GM21576 (cell line): ENCODE results near the gene CCDC70.
"Not testable (repeated sequence)": the region's sequence is repeated elsewhere in the genome, so short reads cannot be mapped to it uniquely, and the experiment has no call there.

Source experiments
- ATAC-seq: cut with Tn5 transposase; IDR thresholded peaks from one replicate; pipeline ENCODE4 v1.9.1; 2021; ENCODE audit warnings: mild to moderate bottlenecking, moderate library complexity; ENCODE audit not compliant: unreplicated experiment

The CCDC70 gene

DNA sequence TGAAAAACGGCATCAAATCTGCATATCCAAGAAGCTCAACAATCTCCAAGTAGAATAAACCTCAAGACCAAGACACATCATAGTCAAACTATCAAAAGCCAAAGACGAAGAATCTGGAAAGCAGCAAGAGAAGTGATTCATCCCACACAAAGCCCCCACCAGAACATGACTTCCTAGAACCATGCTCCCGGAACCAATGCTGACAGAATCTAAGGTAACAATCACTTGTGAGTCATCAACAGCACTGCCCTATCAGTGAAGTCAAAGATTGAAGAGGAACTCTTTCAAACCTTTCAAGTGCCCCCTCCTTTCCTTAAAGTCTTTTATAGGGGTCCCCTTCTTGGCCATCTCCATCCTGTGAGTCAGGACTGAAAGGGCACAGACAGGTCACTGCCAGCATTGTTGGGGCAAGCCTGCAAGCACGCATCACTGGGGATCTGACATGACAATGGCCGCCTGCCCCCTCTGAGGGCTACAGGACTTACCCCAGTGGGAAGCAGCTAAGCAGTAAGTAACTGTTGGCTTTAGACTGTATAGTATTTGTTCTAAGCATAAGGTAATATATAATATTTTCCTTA lies at the start of gene CCDC70:
Gene CCDC70 (plus strand): TSS at position 247 of the 578 bp plus-strand sequence. CDS start 3,443 bp downstream, outside the sequence.
- ATAC-seq: no peak

DNA sequence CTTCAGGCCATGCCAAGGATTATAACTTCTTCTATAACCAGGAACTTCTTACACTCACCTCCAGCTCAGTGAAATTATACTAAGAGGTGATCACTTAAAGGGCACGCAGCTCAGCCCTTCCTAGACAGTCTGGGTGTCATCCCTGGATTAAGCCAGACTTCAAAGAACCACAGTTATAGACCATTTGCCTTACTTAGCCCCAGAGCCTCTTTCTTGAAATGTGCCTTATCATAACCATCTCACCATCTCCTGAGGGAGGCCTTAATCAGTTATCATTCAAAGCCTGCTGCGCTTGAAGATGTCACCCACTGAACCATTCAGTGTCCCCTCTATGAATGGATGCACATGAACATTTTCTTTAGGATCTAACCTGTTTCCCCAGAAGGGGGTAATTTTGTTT lies 47.7 kb upstream of the CCDC70 start:
- ATAC-seq: no peak

DNA sequence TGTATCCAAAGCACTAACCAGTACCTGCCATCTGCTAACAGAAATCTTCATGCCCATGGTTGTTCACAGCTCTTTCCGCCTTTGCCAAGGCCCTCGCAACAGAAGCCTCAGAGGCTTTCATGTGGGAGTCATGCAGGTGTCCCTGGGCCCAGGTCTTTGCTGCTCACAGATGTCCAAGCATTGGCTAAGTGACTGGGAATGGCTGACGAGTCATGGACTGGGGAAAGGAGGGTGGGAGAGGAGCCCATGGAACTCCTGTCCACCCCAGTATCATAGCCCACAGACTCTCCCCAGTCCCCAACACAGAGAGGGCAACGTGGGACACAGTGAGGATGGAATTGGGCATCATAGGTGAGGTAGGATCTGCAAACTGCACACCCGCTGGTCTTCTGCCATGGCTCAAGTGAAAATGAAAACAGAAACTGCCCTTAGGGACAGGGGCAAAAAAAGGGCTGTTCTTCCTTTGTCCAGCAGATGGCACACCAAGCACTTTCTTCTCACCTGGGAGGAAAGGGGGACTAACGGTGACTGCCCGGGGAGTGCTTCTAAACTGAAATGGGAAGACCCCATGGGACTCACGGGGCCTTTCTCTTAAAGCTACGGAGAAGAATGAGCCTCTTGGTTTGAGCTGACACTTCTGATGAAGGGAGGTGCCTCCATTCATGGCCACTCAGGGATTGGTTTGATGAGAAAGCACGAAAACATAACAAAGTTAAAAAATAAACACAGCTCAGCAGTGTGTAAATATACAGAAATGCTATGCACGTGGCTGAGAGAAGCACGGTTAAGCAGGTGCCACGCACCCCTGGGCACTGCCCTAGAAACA lies 46.7 kb upstream of the CCDC70 start:
- ATAC-seq: peak; percentile 77

DNA sequence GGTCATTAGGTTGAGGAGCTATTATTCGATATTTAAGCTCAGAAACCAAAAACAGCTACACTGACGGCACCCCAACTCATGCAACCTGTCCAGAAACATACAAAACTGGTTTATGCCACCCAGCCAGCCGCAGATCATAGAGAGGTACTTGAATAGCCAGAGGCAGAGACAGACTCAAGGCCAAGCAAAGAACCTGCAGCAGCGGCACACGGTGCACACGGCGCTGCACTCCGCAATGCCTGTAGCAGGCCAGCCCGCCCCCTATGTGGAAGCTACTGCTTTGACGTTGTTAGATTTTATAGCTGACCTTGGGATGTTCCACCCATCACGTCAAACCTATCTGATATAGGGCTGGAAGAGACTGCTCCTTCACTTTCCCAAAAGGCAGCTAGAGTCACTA lies 45.9 kb upstream of the CCDC70 start:
- ATAC-seq: no peak

DNA sequence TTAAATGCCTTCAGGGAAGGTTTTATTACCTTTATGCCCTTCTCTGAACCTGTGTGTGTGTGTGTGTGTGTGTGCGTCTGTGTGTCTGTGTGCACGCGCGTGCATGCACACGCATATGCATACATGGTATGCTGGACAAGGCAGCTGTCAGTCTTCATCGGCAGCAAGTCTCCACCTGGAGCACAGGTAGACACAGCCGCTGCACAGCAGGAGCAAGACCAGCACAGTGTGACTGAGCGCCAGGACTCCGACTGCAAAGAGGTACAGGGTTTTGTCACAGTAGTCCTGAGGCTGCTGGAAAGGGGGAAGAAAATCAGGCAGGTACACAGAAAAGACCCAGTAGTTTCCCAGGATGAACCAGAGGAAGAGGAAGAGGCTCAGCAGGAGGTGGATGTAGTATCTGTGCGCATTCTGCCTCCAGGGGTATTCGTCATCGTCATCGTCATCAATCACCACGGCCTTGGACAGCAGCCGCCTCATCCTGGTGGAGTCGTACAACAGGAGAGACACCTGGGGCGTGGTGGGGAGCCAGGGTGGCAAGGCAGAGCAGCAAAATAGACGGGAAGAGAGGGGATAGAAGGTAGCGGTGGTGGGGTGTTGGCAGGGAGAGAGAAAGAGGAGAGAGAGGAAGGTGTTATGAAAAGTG lies 45.0 kb upstream of the CCDC70 start:
- ATAC-seq: no peak

DNA sequence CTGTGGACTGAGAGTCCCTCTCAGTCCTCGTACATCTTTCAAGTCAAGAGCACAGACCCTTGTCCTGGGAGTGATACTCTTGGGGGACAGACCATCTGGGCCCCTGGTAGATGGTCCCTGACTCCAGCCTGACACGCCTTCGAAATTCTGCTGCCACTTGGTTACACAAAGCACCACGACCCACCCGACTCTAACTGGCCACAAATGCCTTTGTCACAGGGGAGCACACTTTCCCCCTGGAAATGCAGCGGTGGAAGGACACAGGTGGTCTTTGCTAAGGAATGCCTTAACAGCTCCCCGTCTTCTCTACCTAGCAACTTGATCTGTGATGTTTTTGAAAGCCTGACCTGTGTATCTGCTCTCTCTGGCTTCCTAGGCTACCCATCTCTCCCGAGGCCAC lies 44.1 kb upstream of the CCDC70 start:
- ATAC-seq: no peak

DNA sequence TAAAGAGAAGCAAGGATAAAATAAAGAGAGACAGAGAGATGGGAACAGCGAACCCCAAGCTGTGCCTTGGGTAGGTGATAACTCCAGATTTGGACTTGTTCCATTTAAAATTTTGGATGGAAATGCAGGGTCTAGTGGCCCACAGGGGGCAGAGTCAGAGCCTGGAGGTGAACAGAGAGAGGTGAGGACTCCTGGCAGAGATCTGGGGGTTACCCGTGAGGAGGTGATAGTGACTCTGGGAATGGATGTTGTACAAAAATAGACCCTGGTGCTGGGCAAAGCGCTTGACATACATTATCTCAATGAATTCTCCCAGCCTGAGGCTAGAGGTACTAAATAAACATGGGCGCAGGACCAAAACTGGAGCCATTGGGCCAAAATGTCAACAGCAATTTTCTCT lies 43.5 kb upstream of the CCDC70 start:
- ATAC-seq: no peak

DNA sequence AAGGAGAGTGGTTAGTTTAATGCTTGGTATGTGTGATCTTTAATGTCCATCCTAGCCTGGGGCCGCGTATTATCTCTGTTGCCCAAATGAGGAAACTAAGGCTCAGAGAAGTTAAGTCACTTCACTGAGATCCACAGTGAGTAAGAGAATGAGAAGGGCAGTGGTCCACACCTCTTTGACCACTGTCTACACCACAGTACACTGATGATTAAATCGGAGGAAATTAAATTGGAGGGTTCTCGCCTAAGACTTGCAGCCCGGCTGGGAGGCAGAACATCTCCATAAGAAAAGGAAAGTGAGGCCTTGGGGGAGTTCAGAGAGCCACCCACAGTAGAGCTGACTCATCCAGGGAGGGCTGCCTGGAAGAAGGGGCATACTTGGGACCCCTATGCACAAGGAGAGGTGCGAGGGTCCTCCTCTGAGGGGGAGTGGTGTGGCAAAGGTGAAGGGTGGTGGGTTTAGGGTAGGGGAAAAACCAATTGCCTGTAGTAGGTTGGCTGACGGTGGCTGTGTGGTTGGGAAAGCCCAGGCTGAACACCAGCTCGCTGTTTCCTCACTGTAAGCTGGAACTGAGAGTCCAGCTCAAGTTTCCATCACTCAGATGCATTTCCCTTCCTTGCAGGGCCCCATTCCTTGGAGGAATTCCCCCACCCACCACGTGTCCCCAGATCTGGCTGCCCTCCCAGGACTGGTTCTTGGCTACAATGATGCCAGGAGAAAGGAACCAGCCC lies 42.8 kb upstream of the CCDC70 start:
- no peak for ATAC-seq

DNA sequence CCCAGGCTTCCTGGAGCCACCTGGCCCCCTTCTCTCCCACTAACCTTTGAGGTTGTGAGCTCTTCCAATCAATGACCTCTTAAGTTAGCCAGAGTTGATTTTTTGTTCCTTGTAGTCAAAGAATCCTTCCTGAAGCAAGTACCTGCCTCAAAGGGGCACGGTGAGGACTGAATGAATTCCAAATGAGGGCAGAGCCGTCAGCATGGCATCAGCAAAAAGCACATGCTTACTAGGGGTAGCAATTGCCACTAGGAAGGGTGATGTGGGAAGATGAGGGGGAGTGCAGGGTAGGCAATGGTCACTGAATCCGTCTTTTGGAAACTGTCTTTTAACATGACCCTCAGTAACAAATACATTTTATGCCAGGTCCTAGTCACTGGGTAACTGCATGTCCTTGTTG lies 42.2 kb upstream of the CCDC70 start:
- no peak for ATAC-seq

DNA sequence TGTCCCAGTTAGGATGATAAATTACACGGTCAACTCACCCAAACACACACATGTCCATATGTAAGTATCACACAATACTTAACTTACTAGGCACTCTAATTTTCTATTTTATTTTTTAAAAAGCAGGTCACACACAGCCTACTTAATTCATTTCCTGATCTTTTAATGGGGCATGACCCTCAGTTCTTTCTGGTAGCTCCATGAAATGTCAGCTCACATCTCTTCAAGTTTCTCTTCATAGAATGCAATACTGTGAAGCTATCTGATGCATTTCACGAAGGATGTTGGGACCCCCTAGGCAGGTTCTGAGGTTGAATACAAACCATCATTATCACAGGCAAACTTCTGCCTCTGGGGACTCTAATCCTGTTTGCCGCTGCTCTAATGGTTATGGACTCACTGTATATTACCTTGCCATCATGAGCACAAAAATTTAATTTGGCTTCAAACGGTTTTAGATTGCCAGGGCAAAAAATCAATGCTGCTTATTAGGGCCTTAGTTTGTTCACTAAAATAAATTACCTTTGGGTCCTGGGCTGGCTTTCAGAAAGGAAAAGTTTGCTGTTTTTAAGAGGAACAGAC lies 41.7 kb upstream of the CCDC70 start:
- ATAC-seq: no peak

DNA sequence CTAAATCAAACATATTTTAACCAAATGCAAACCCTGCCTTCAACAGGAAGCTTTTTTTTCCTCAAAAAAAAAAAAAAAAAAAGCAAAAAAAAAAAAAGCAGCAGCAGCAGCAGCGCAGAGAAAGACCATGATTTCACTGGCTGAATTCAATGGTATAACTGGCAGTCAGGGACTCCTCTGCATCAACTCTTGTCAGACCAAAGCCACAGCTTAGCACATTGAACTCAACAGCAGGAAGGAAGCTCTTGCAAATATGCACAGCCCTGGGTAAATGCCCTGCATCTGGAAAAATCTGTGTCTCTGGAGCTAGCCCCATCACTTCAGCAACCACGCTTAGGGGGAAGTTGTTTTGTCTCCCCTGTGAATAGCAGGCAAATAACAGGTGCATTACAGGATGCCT lies 40.2 kb upstream of the CCDC70 start:
- ATAC-seq: no peak

DNA sequence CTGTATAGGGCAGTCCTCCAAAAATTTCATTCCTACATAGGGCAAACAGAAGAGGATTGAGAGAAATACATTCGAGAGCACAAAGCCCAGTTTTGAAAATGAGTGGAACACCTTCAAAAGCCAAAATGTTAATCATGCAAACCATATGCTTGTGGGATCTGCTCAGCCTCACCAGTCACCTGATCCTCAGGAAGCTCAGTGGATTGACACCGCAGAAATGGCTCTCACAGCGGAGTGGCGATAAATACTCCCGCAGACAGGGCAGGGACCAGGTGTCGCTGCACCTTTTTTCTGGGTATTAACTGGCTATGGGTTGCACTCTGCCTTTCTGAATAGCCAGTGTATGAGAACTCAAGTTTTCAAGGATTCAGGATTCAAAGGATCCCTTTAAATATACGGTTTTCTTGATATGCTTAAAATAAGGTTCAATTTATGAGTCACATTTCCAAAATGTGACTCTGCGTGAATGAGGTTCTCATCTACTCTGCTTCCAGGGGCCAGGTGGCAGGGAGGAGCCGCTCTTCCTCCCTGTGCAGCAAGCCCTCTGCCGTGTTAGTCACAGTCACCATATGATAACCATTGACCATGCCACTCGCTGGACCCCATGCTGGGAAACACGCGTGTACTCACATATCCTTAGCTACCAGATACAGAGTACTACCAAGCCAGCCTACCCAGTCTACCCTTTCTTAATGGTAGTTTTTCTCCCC lies 39.5 kb upstream of the CCDC70 start:
- no peak for ATAC-seq

DNA sequence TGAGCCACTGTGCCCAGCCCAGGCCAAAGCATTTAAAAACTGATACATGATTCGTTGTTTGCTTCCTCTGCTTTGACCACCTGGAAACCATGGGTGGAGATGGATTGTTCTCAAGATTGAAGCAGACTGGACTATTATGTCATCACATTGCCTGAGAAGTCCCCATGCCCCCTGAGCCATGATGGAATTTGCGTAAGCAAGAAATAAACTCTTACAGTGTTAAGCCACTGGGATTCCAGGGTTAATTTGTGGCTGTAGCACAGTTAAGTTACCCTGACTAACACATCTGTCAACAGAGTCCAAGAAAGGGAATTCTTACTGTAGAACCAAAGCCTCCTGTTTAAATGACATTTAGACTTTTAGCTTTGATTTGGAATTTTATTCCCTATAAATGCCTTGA lies 38.4 kb upstream of the CCDC70 start:
- ATAC-seq: no peak

DNA sequence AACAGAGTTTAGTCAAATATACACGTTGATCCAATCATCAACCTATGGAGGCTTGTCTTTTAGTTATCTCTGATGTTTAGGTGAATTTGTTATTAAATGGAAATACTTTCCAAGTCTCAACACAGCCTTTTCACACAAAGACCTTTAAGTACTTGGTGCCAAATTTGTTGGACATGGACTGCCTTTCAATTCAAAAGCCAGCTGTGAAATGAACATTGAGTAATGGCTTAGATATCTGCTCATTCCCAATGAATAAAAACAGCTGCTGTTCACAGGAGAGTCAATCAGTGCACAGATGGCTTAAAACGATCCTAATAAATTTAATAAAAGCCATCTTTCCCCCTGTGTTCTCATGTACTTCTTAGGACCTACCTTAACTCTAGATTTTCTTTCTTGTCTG lies 37.9 kb upstream of the CCDC70 start:
- no peak for ATAC-seq

DNA sequence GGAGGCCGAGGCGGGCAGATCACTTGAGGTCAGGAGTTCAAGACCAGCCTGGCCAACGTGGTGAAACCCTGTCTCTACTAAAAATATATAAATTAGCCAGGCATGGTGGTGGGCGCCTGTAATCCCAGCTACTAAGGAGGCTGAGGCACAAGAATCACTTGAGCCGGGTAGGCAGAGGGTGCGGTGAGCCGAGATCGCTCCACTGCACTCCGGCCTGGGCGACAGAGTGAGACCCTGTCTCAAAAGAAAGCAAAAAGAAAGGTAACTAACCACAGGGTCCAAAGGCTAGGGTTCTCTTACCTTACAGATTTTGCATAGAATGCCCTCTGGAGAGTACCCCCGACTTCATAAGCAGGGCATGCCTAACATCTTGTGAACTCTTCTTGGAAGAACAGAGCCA lies 37.1 kb upstream of the CCDC70 start:
- ATAC-seq: not testable (repeated sequence)

DNA sequence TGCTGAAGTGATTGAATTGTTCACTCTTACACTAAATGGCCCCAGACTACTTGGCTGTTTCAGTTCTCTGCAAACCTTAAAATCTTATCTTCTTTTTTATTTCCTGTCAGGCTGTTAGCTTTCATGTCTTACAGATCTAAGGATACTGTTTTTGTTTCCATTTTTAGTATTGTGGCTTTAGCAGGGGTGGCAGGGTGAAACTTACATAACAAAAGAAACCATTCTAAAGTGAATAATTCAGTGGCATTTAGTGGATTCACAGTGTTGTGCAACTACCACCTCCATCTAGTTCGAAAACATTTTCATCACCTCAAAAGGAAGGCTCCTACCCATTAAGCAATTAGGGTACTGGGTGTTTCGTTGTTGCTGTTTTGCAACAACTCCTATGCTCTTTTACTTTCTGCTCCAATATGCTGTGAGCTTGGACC lies 36.6 kb upstream of the CCDC70 start:
- ATAC-seq: peak; percentile 46

DNA sequence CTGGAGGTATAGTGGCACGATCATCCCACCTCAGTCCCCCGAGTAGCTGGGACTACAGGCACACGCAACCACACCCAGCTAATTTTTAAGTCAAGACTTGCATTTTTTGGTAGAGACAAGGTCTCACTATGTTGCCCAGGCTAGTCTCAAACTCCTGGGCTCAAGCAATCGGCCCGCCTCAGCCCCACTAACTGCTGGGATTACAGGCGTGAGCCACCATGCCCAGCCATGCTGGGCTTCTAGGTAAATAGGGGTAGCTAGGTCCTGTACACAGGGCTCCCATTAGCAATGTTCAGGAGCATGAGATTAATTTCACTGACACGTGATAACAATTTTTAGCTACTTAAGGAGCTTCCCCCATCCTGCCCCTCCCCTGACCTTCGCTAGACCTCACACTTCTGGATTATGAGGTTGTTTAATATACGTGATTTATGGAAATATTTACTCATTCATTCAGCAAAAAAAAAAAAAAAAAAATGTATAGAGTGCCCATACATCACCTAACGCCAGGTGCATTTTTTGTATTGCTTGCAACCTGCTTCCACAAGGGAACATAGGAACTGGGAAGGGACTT lies 36.0 kb upstream of the CCDC70 start:
- no peak for ATAC-seq

DNA sequence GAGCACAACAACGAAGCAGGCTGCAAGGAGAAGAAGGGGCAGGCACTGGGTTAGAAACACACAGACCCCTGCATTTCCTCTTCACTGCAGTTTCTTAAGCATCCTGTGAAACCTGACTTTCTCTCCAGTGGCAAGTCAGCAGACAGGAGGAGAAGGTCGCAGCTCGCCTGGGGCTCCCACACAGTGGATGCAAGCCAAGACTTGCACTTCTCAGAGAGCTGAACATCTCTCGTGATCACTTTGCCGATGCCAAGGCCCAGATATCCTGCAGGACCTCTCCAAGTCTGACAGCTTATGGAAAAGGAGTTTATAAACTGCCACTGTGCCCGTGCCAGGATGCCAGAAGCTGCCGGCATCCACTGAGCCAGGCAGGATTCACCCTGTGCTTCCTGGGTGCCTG lies 35.2 kb upstream of the CCDC70 start:
- ATAC-seq: no peak

DNA sequence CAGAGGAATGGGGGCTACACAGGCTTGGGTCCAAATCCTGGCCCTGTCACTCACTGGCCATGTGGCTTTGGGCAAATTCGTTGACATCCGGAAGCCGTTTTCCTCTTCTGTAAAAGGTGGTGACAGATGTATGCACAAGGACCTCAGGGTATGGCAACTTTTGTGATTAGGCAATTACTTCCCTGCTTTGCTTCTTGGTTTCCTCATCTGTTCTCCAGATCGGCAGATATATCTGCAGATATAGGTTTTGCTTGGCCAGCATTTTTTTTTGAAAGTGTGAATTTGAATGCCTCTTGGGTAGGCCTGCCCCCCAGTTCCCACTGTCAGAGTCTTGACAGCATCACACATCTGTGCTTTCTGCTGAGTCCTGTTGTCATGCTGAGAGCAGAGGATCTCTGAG lies 34.5 kb upstream of the CCDC70 start:
- ATAC-seq: no peak
